ENCODE measurements around the gene PCDHGC4.

- TF ChIP-seq POLR2A (IDR thresholded peaks at IDR 0.05; ENCODE audit: low read length) (no peak), GATA1 (IDR thresholded peaks at IDR 0.05; ENCODE audit: low read depth, low read length) (no peak)
Observed at GRCh38 chr5:141510850-141511601, 26.2 kb downstream of the PCDHGC4 start.
